Stimulated activated CD8-positive, alpha-beta memory T cell treated with anti-CD3 and anti-CD28 coated beads, Interleukin-15, amount 100 ng/mL, for 1 hour (primary cell): ENCODE measurements around the gene MRPS16.
"Not testable (repeated sequence)": the region's sequence is repeated elsewhere in the genome, so short reads cannot be mapped to it uniquely, and the experiment has no call there.

Experiments
- DNase-seq: peaks from one replicate; pipeline ENCODE4 v3.0.0-alpha.2; 2020; ENCODE audit warnings: low read depth

Gene MRPS16

GRCh38 chr10:73252445-73253224 is at the start of gene MRPS16:
MRPS16 (minus strand) TSS chr10:73252644; CDS start chr10:73252482, 162 bp downstream.
- DNase-seq: peak; percentile 81

DNA sequence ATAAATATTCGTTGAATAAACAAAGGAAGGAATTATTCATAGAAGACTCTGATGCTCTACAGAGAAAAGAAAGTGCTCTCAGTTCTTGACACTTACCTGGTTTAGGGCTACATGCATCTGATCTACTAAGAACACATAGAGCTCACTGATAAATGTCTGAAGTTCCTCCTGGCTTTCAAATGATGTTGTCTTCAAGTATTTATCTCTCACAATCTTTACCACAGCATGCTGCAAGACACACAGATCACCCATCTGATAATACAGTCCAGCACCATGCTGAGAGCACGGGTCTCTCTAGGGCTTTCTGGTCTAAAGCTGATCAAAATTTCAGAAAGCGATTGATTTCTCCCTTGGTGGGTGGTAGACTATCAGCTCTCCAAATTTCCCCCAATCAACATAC is 44.5 kb upstream of the MRPS16 start:
- no peak for DNase-seq

DNA sequence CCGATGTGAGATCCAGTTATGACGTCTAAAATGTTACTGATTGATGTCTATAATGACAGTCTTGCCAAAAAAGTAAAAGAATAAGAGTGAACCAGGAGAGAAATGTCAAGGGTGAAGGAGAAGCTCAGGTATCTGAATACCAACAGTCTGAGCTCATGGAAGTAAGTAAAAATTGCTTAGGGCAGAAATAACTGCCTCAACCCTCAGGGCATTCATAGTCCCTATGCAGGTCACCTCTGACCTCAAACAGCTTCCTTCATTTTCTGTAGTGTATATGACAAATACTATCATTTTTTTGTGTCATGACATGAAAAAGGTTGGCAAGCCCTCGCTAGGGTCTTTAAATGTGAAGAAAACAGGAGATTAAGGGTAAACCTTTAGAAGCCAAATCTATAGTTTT is 41.0 kb upstream of the MRPS16 start:
- no peak for DNase-seq

DNA sequence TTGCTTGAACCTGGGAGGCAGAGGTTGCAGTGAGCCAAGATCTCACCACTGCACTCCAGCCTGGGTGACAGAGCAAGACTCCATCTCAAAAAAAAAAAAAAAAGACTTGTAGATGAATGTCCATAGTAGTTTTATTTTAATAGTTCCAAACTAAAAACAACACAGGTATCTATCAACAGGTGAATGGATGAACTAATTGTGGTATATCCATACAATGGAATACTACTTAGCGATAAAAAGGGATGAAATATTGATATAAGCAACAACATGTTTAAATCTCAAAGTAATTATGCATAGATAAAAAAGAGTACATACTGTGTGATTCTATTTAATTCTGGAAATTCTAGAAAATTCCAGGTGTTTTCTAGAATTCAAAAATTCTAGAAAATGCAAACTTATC is 37.5 kb upstream of the MRPS16 start:
- no peak for DNase-seq

DNA sequence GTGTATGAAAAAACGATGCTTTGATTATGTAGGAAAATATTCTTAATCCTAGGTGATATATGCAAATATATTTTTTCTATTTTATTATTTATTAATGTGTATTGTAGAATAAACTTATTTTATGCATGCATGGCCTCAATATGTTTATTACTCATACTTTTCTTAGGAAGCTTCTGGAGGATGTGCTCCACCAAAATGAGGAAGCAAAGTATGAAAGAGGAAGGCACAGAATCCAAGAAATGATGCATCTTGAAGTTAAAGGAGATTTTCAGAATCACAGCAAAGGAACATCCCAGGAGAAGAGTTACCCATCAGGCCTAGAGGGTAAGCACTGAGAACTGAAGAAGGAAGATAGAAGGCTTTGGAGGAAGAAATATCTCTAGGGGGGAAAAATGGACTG is 35.0 kb upstream of the MRPS16 start:
- DNase-seq: no peak

DNA sequence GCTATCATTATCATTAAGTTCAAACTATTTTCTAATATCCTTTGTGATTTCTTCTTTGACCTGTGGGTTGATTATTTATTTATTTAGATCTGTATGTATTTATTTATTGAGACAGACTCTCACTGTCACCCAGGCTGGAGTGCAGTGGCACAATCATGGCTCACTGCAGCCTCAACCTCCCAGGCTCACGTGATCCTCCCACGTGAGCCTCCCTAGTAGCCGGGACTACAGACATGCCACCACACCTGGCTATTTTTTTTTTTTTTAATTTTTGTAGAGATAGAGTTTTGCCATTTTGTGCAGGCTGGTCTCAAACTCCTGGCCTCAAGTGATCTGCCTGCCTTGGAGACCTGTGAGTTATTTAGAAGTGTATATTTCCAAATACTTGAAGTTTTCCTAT is 28.7 kb upstream of the MRPS16 start:
- no peak for DNase-seq

- no peak for DNase-seq
Measured at GRCh38 chr10:73264423-73264822, 12.0 kb upstream of the MRPS16 start.

DNA sequence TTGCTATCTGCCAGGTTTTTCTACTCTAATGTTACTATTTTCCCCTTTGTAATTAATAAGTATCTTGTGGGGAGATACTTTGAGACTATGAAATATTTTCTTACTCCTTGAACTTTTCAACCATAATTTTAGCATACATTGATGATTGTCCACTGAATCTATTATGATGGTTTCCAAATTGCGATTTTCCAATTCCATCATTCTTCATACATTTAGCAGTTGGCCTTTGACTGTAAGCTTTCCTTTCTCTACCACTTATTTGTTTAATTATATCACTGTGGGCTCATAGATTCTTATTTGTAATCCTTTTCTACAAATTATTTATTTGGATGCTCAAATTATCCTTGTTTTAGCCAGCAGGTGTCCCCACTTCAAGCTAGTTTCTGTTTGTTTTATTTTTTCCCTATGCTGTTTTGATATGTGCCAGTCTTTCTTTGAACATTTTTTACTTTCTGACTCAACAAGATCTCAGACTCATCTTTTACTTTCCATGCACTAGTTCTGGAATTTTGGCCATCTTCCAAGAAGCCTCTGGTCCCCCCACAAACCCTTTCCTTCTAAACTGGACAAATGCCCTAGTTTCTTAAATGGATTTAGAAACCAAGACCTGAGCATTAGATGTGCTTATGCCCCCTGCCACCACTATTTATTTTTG is 11.4 kb upstream of the MRPS16 start:
- no peak for DNase-seq

DNA sequence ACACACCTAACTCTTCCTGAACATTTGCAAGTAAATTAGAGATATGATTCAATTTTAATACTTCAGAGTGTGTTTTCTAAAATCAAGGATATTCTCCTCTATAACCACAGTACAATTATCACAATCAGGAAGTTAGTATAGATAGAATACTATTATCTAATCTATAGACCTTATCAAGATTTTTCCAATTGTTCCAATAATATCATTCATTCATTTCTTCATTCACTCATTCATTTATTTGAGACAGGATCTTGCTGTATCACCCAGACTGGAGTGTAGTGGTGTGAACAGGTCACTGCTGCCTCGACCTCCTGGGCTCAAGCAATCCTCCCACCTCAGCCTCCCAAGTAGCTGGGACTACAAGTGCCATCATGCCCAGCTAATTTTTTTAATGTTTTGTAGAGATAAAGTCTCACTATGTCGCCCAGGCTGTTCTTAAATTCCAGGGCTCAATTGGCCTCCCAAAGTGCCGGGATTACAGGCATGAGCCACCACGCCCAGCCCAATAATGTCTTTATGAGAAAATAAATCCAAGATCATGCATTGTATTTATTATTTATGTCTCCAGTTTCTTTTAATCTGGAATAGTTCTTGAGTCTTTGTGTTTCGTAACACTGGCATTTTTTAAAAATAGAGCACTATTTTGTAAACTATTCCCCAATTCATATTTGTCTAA is 10.6 kb upstream of the MRPS16 start:
- DNase-seq: no peak

DNA sequence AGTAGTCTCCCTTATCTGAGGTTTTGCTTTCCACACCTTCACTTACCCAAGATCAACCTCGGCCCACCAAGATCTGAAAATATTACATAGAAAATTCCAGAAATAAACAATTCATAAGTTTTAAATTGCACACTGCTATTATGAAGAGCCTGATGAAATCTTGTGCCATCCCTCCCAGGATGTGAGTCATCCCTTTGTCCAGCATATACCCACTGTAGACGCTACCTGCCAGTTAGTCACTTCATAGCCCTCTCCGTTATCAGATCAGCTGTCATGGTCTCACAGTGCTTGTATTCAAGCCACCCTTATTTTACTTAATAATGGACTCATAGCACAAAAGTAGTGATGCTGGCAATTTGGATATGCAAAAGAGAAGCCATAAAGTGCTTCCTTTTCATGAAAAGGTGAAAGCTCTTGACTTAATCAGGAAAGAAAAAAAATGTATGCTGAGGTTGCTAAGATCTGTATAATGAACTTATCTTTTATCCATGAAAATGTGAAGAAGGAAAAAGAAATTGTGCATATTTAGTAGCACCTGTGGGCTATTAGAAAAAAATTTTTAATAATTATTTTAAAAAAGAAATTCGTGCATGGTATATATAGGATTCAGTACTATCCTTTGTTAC is 9.8 kb upstream of the MRPS16 start:
- DNase-seq: no peak

GRCh38 chr10:73261362-73261995 is 9.0 kb upstream of the MRPS16 start:
- DNase-seq: no peak

GRCh38 chr10:73258612-73259011 is 6.2 kb upstream of the MRPS16 start:
- not testable (repeated sequence) for DNase-seq

- no peak for DNase-seq
Measured at GRCh38 chr10:73253225-73253555, 746 bp upstream of the MRPS16 start.

GRCh38 chr10:73251683-73252444 is 580 bp downstream of the MRPS16 start:
- DNase-seq: no peak

DNA sequence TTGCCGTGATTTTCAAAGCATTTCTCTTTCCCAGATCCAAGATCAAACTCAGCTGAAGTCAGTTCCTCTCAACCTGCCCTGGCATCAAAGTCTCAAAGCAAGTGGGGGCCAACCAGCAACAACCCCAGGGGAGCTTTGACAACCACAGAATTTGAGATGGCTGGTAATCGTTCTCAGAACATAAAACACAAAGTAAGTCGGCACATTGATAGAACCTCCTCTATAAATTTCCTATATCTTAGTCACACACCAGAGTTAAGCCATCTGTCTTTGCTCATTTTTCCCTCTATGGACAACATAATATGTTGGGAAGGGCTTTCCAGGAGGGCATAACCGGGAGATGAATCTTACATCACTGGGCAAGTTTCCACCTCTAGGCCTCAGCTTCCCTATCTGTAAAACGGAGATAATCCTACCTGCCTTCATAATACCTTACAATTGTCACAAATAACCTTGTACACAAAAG is 4.2 kb downstream of the MRPS16 start:
- DNase-seq: no peak

DNA sequence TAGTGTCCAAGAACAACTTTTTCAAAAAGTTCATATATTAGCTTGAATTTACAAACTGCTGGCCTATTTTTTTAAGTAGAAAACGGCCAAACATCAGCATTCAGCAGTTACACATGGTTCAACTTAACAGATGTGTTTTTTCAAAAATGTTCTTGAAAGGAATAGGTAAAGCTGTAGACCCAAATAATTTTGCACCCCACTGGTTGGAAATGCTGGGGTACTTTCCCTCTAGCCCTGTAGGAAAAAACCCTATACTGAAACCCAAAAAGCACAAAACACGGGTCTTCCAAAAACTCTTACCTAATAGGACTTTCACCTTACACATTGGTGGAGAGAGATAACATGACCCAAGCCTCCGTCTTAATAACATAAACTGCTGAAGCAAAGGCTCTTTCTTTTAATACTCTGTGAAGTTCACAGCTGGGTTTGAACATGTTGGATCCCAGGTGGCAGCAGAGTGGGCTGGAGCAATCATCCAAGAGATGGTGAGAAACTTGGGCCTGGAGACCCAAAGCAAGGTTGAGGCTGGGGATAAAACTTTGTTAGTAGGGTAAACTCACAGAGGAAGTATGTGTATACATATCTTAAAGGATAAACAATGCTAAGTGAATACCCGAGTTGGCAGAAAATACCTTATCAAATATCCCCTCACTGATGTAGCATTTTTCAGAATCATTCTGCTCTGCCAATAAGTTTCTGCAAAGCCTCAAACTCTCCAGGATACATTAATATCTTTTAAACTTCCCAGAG is 4.8 kb downstream of the MRPS16 start:
- DNase-seq: no peak

GRCh38 chr10:73246646-73247508 is 5.6 kb downstream of the MRPS16 start, which contains the start of gene DNAJC9:
DNAJC9 (minus strand) TSS chr10:73247255; CDS start chr10:73247189, 66 bp downstream.
- peak; percentile 97 for DNase-seq

DNA sequence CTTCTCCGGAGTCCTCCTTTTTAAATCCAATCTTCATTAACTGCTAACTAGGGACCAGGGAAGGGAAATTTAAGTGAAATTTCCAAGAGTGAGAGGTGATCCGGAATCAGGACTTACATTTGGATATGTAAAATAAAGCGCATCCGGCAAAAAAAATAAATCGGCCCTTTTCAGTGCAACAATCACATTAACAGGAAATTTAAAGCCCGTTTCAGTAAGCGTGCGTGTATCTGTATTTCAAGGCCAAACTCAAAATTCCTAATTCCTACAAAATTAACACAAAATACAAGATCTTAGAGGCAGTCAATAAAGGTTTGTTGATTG is 6.2 kb downstream of the MRPS16 start:
- DNase-seq: no peak

GRCh38 chr10:73244866-73245477 is 7.5 kb downstream of the MRPS16 start:
- no peak for DNase-seq
